K562 (cell line): ENCODE data around the gene CCDC47. TPM values are rescaled to one million over a fixed set of nuclear protein-coding genes. Genes with fewer than 3 reads are reported as not detected.

Source experiments
- ATAC-seq: fragments of 200-7000 bp; cut with Tn5 transposase; 3 replicates; pipeline ENCODE4 v1.9.1; 2020; ENCODE audit warnings: moderate library complexity
- BruUV-seq: library from RNA; stranded (reverse); fragments of 400-500 nt; replicated peaks from 2 replicates; lab custom pipeline; 2021; lab: Mats Ljungman, UMichigan
- CTCF ChIA-PET: fragments of 300-600 bp; formaldehyde crosslinking; extraction: SDS; loops from one replicate; lab custom pipeline; 2021; ENCODE audit warnings: low intra/inter-chr PET ratio; lab: Yijun Ruan, JAX
- POLR2A ChIA-PET: fragments of 300-600, 350-650 bp; sonication (Branson Sonifier 250); formaldehyde crosslinking; extraction: SDS; loops from one replicate; lab custom pipeline; 2021; ENCODE audit warnings: antibody characterized with exemption, inconsistent platforms; lab: Yijun Ruan, JAX
- DNase-seq, 4 experiments: peaks; one replicate each; pipeline versions ENCODE4 v3.0.0 to v3.0.0-alpha.2; 2011 to 2018; ENCODE audit warnings: low spot score in 3 of 4, mixed read lengths in 3 of 4; ENCODE audit errors: extremely low read depth in 1 of 4
- FAIRE-seq: peaks from 2 replicates; lab custom pipeline; 2011; peaks lifted over from hg19 to GRCh38; lab: Jason Lieb, UNC
- H2AFZ ChIP-seq: 2 replicates; pipeline ENCODE4 v1.6.0; 2011; ENCODE audit warnings: low read depth, low read length, control low read depth, inconsistent platforms
- H3K27ac ChIP-seq: fragments of 200-600 bp; 3 replicates; pipeline ENCODE4 v1.8.0; 2011; ENCODE audit warnings: low read depth, mild to moderate bottlenecking, control low read depth, inconsistent platforms, low read length, moderate library complexity, mixed read lengths; ENCODE audit errors: extremely low read depth
- H3K27me3 ChIP-seq, 2 experiments: fragments of 300-600 bp in 1 of 2; 2 replicates in 1 of 2; 3 replicates in 1 of 2; pipeline versions ENCODE4 v1.6.0 to v1.8.0; 2011; ENCODE audit warnings: inconsistent platforms in 2 of 2, low read length in 2 of 2, mild to moderate bottlenecking in 1 of 2, mixed read lengths in 1 of 2, moderate library complexity in 1 of 2; ENCODE audit not compliant: control insufficient read depth in 2 of 2, insufficient read depth in 2 of 2
- H3K36me3 ChIP-seq: fragments of 300-600 bp; 3 replicates; pipeline ENCODE4 v1.8.0; 2011; ENCODE audit warnings: mild to moderate bottlenecking, low read length, inconsistent platforms; ENCODE audit not compliant: control insufficient read depth, insufficient read depth
- H3K4me1 ChIP-seq, 2 experiments: fragments of 200-600 bp in 1 of 2; replicated peaks in 1 of 2; 2 replicates in 1 of 2; 3 replicates in 1 of 2; pipeline versions ENCODE4 v1.5.1 to v1.8.0; 2011; ENCODE audit warnings: inconsistent platforms in 2 of 2, low read length in 2 of 2, mild to moderate bottlenecking in 1 of 2, mixed read lengths in 1 of 2, moderate library complexity in 1 of 2; ENCODE audit not compliant: control insufficient read depth in 2 of 2, insufficient read depth in 2 of 2
- H3K4me2 ChIP-seq: 2 replicates; pipeline ENCODE4 v1.6.1; 2011; ENCODE audit warnings: low read length, control low read depth, inconsistent platforms, mixed read lengths; ENCODE audit not compliant: insufficient read depth
- H3K4me3 ChIP-seq: fragments of 200-600 bp; sonication (generic), shearing (Covaris generic); 2 replicates; pipeline ENCODE4 v1.5.1; 2016; ENCODE audit warnings: control low read depth, inconsistent platforms
- H3K79me2 ChIP-seq: fragments of 200-600 bp; 3 replicates; pipeline ENCODE4 v1.8.0; 2011; ENCODE audit warnings: low read length, inconsistent platforms; ENCODE audit not compliant: control insufficient read depth, insufficient read depth
- H3K9ac ChIP-seq, 2 experiments: 2 replicates each; pipeline versions ENCODE4 v1.6.0 to v1.6.1; 2011; ENCODE audit warnings: low read depth in 2 of 2, low read length in 2 of 2, control low read depth in 1 of 2, inconsistent platforms in 1 of 2, mild to moderate bottlenecking in 1 of 2, mixed read lengths in 1 of 2; ENCODE audit not compliant: insufficient read depth in 1 of 2
- H3K9me1 ChIP-seq: one replicate; pipeline ENCODE4 v1.6.0; 2011; ENCODE audit warnings: inconsistent platforms, mild to moderate bottlenecking, low read length, moderate library complexity; ENCODE audit not compliant: control insufficient read depth, insufficient read depth
- H3K9me3 ChIP-seq: replicated peaks from 2 replicates; pipeline ENCODE4 v1.5.1; 2011; ENCODE audit warnings: low read depth, low read length, inconsistent platforms; ENCODE audit not compliant: control insufficient read depth, insufficient read depth
- H4K20me1 ChIP-seq: replicated peaks from 2 replicates; pipeline ENCODE4 v1.6.1; 2011; ENCODE audit warnings: low read length, inconsistent platforms, mixed read lengths; ENCODE audit not compliant: control insufficient read depth, insufficient read depth
- ELF4 ChIP-seq: fragments of 450-650 bp; formaldehyde crosslinking; IDR thresholded peaks from 2 replicates; pipeline ENCODE4 v1.4.0; 2022; ENCODE audit warnings: missing genetic modification characterization
- ESRRA ChIP-seq: fragments of 450-650 bp; IDR thresholded peaks from 2 replicates; pipeline ENCODE4 v1.6.1; 2014; ENCODE audit warnings: low read depth, mild to moderate bottlenecking, moderate library complexity, borderline replicate concordance
- FOSL1 ChIP-seq: fragments of 200-800 bp; sonication (Bioruptor generic); conservative IDR thresholded peaks from 2 replicates; pipeline ENCODE4 v1.6.1; 2016; ENCODE audit warnings: missing genetic modification characterization, missing compliant biosample characterization
- KDM4B ChIP-seq, 2 experiments: fragments of 450-650 bp in 1 of 2; sonication (generic) in 1 of 2; IDR thresholded peaks; 2 replicates each; pipeline ENCODE4 v1.6.1; 2016 to 2017; ENCODE audit warnings: borderline replicate concordance in 2 of 2, antibody characterized with exemption in 1 of 2, low read depth in 1 of 2, mild to moderate bottlenecking in 1 of 2
- MCM5 ChIP-seq: fragments of 450-650 bp; IDR thresholded peaks from 2 replicates; pipeline ENCODE4 v1.6.1; 2016; ENCODE audit warnings: low read depth
- MYNN ChIP-seq, 2 experiments: sonication (generic); formaldehyde crosslinking in 1 of 2; IDR thresholded peaks; 2 replicates each; pipeline versions ENCODE4 v1.5.0 to v1.6.1; 2016 to 2020; ENCODE audit warnings: antibody characterized with exemption in 1 of 2, missing genetic modification reagents in 1 of 2
- POLR2A ChIP-seq: fragments of 450-650 bp; conservative IDR thresholded peaks from 2 replicates; pipeline ENCODE4 v1.6.1; 2016
- POLR2B ChIP-seq: fragments of 450-650 bp; IDR thresholded peaks from 2 replicates; pipeline ENCODE4 v1.6.1; 2018; ENCODE audit warnings: low read depth; ENCODE audit not compliant: partially characterized antibody
- POLR2G ChIP-seq: fragments of 200-400 bp; formaldehyde crosslinking; IDR thresholded peaks from 2 replicates; pipeline ENCODE4 v1.6.1; 2017; ENCODE audit warnings: low read depth, mild to moderate bottlenecking, antibody characterized with exemption, low read length, moderate library complexity
- RBFOX2 ChIP-seq: fragments of 200-400 bp; formaldehyde crosslinking; IDR thresholded peaks from 2 replicates; pipeline ENCODE4 v1.6.1; 2017; ENCODE audit warnings: low read depth, mild to moderate bottlenecking, low read length, moderate library complexity
- SUPT5H ChIP-seq: fragments of 450-650 bp; IDR thresholded peaks from 2 replicates; pipeline ENCODE4 v1.6.1; 2016
- ZBTB33 ChIP-seq: sonication (generic); formaldehyde crosslinking; IDR thresholded peaks from 2 replicates; pipeline ENCODE4 v1.8.1; 2023; ENCODE audit warnings: mild to moderate bottlenecking, missing genetic modification reagents
- ZNF24 ChIP-seq: fragments of 450-650 bp; IDR thresholded peaks from 2 replicates; pipeline ENCODE4 v1.6.1; 2016
- WGBS: fragments of 100-300 bp; shearing (Covaris generic); methylation state at CpG from one replicate; pipeline ENCODE4 v1.1.6; 2016; ENCODE audit warnings: low coverage, mixed read lengths; ENCODE audit not compliant: insufficient coverage; ENCODE audit errors: missing lambda C conversion rate; 5-methylcytosine and 5-hydroxymethylcytosine counted together
- in situ Hi-C: fragments of 300-500 bp; cut with MboI; formaldehyde crosslinking; loops from 4 replicates; pipeline ENCODE4 v1.15.0; 2018; ENCODE audit warnings: inconsistent platforms, mixed read lengths
- intact Hi-C: fragments of 100-400 bp; cut with micrococcal nuclease; formaldehyde crosslinking; loops from 2 replicates; pipeline ENCODE4 v1.14.2; 2022
- polyA plus RNA-seq, 8 experiments: library from polyadenylated mRNA; depleted of rRNA in 4 of 8; stranded (reverse) in 5 of 8; unstranded in 3 of 8; fragments of >200 nt; fragmentation: Nextera tagmentation in 2 of 8; fragmentation: Illumina TruSeq in 1 of 8; extraction: Ambion mirVana in 2 of 8; extraction: Trizol in 1 of 8; gene quantifications; 2 replicates each; pipeline versions ENCODE4 v1.2.1 to v1.2.3, GENCODE V29; 2011 to 2014; ENCODE audit warnings: inconsistent platforms in 1 of 8, missing spikeins in 1 of 8
- total RNA-seq, 7 experiments: library from RNA; depleted of rRNA in 6 of 7; stranded (reverse); fragments of >200 nt in 6 of 7; fragmentation: Illumina TruSeq in 2 of 7; extraction: Trizol in 2 of 7; gene quantifications; 2 replicates each; pipeline versions ENCODE4 v1.2.1 to v1.2.3, GENCODE V29; 2011 to 2021; ENCODE audit warnings: low replicate concordance in 1 of 7
- TF ChIP-seq, protein P1 (sequence below): sonication (generic); formaldehyde crosslinking; IDR thresholded peaks from 2 replicates; pipeline ENCODE4 v1.8.0; 2022; ENCODE audit warnings: missing genetic modification reagents, mild to moderate bottlenecking, moderate library complexity, borderline replicate concordance

CCDC47 gene
- total and polyA plus RNA-seq, 9 of the 15 experiments (the other 6 are each of a cell fraction or from before 2014, with no cell fraction given), result 15.5 to 162 (median 122) TPM

- 82% methylated on average over 21 of the region's 21 CpGs for WGBS
- TSS peak; percentile 72 for BruUV-seq
- intact Hi-C loops, result no loop called here
Measured at GRCh38 chr17:63819585-63820537, 46.5 kb upstream of the CCDC47 start.

More at GRCh38 chr17:63819585-63820537, 46.5 kb upstream of the CCDC47 start:
- peak overlapping the region in 1 of 2 experiments; percentile 13; a peak in 1 of 4 replicates for H3K9ac ChIP-seq
- H3K9me1 ChIP-seq, result no peaks in the 10 kb centered on the region
- H2AFZ ChIP-seq, result no peak overlapping the region
- no peaks in the 10 kb centered on the region for H3K9me3 ChIP-seq
- 0 out of 2 replicates have a peak, but pooled peaks have one; percentile 29 for TF ChIP-seq POLR2G
- TF ChIP-seq ZNF24, result no peak
- TF ChIP-seq ZBTB33, result peak; percentile 57; the same call in 1 of the 2 replicates
- TF ChIP-seq MYNN (IDR thresholded peaks at IDR 0.05), result 0 out of 2 replicates have a peak, but pooled peaks have one; percentile 44
- TF ChIP-seq MYNN (CRISPR knock-in tag; IDR thresholded peaks at IDR 0.05), result no peak
- peak; percentile 26; the same call in 1 of the 2 replicates for TF ChIP-seq RBFOX2
- TF ChIP-seq FOSL1 (tag), result no peak
- no peak; the same call in 1 of the 2 replicates for TF ChIP-seq ESRRA
- no peak for TF ChIP-seq MCM5
- TF ChIP-seq, protein P1, sequence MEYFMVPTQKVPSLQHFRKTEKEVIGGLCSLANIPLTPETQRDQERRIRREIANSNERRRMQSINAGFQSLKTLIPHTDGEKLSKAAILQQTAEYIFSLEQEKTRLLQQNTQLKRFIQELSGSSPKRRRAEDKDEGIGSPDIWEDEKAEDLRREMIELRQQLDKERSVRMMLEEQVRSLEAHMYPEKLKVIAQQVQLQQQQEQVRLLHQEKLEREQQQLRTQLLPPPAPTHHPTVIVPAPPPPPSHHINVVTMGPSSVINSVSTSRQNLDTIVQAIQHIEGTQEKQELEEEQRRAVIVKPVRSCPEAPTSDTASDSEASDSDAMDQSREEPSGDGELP (CRISPR knock-in tag), result 0 out of 2 replicates have a peak, but pooled peaks have one; percentile 13
- TF ChIP-seq POLR2B, result peak; percentile 51
- no peak for TF ChIP-seq KDM4B (IDR thresholded peaks at IDR 0.05; ENCODE audit: borderline replicate concordance in 2 of 2, low read depth in 1 of 2)
- peak; percentile 68 for TF ChIP-seq POLR2A
- TF ChIP-seq ELF4, result 0 out of 2 replicates have a peak, but pooled peaks have one; percentile 26
- TF ChIP-seq SUPT5H, result peak; percentile 58
- TF ChIP-seq, all 486 proteins: peak for 9
- no peak overlapping the region for H3K4me3 ChIP-seq
- DNase-seq, result peak in 2 of 4 experiments; percentile 37 to 39
- H3K27ac ChIP-seq, result no peak overlapping the region
- peak; percentile 18; the same call in 1 of the 3 replicates for ATAC-seq
- no peaks in the 10 kb centered on the region for H3K79me2 ChIP-seq
- FAIRE-seq, result no peak
- no peaks in the 10 kb centered on the region for H3K27me3 ChIP-seq
- H3K4me1 ChIP-seq, result no peaks in the 10 kb centered on the region; a peak in 2 of 5 replicates
- H3K36me3 ChIP-seq, result peaks cover 99% of the 10 kb centered on the region
- CTCF ChIA-PET, result no interaction called here
- in situ Hi-C loops, result no loop called here
- H3K4me2 ChIP-seq, result no peak overlapping the region
- H4K20me1 ChIP-seq, result peaks cover 6% of the 10 kb centered on the region; the same call in 1 of the 2 replicates
- POLR2A ChIA-PET, result interaction anchor here (0.6 to 3.9 kb wide), 6 partner anchors 7 to 49 kb away, joined by 3 to 15 read pairs (median 5); partner anchors contain the start of genes FTSJ3 and PSMC5
